GM23338 (cell line): ENCODE results near the gene PCYT1A. TPM values are rescaled to one million over a fixed set of nuclear protein-coding genes. Genes with fewer than 3 reads are reported as not detected.

Experiments used
- ATAC-seq: fragments of 200-7000 bp; cut with Tn5 transposase; 3 replicates; pipeline ENCODE4 v1.9.1; 2020
- DNase-seq: peaks from one replicate; pipeline ENCODE4 v3.0.0-alpha.2; 2015; ENCODE audit warnings: low spot score
- H2AFZ ChIP-seq: fragments of 200-600 bp; sonication (generic); 2 replicates; pipeline ENCODE4 v1.8.0; 2016; ENCODE audit warnings: antibody characterized with exemption, mild to moderate bottlenecking, moderate library complexity
- H3F3A ChIP-seq: fragments of 200-600 bp; sonication (generic); replicated peaks from 2 replicates; pipeline ENCODE4 v1.8.0; 2017; ENCODE audit warnings: antibody characterized with exemption, mixed run types, low read depth
- H3K27ac ChIP-seq: fragments of 200-600 bp; sonication (generic); 2 replicates; pipeline ENCODE4 v1.6.1; 2016; ENCODE audit warnings: low read depth
- H3K27me3 ChIP-seq: fragments of 200-600 bp; sonication (generic); 2 replicates; pipeline ENCODE4 v1.8.0; 2016; ENCODE audit warnings: mild to moderate bottlenecking, mixed run types, moderate library complexity; ENCODE audit not compliant: insufficient read depth
- H3K36me3 ChIP-seq: fragments of 200-600 bp; sonication (generic); 2 replicates; pipeline ENCODE4 v1.8.0; 2016; ENCODE audit warnings: mild to moderate bottlenecking; ENCODE audit not compliant: insufficient read depth
- H3K4me1 ChIP-seq: fragments of 200-600 bp; sonication (generic); 2 replicates; pipeline ENCODE4 v1.8.0; 2016; ENCODE audit warnings: mild to moderate bottlenecking, moderate library complexity; ENCODE audit not compliant: insufficient read depth
- H3K4me2 ChIP-seq: fragments of 200-600 bp; sonication (generic); 2 replicates; pipeline ENCODE4 v1.7.1; 2017; ENCODE audit warnings: mixed run types
- H3K4me3 ChIP-seq: fragments of 200-600 bp; sonication (generic); 2 replicates; pipeline ENCODE4 v1.6.1; 2016; ENCODE audit warnings: mixed run types
- H3K79me2 ChIP-seq: fragments of 200-600 bp; sonication (generic); replicated peaks from 2 replicates; pipeline ENCODE4 v1.8.0; 2017; ENCODE audit warnings: mild to moderate bottlenecking; ENCODE audit not compliant: insufficient read depth
- H3K9me2 ChIP-seq: fragments of 200-600 bp; sonication (generic); 2 replicates; pipeline ENCODE4 v1.8.0; 2017; ENCODE audit not compliant: insufficient read depth
- H4K20me1 ChIP-seq: fragments of 200-600 bp; sonication (generic); replicated peaks from 2 replicates; pipeline ENCODE4 v1.8.0; 2017; ENCODE audit warnings: mild to moderate bottlenecking; ENCODE audit not compliant: insufficient read depth
- H3K27ac Mint-ChIP-seq: 2 replicates; pipeline ENCODE4 v1.8.0; 2020; ENCODE audit warnings: inconsistent platforms, mild to moderate bottlenecking, moderate library complexity, mixed read lengths
- H3K27me3 Mint-ChIP-seq: 3 replicates; pipeline ENCODE4 v1.8.0; 2022; ENCODE audit warnings: low read depth, mild to moderate bottlenecking, moderate library complexity, mixed read lengths, inconsistent platforms; ENCODE audit not compliant: insufficient read depth, poor library complexity
- H3K36me3 Mint-ChIP-seq: 3 replicates; pipeline ENCODE4 v1.8.0; 2021; ENCODE audit warnings: low read depth, mild to moderate bottlenecking, inconsistent platforms, moderate library complexity, mixed read lengths
- H3K4me1 Mint-ChIP-seq: 3 replicates; pipeline ENCODE4 v1.8.0; 2020; ENCODE audit warnings: mild to moderate bottlenecking, inconsistent platforms, mixed read lengths
- H3K4me3 Mint-ChIP-seq: 3 replicates; pipeline ENCODE4 v1.8.0; 2021; ENCODE audit warnings: moderate library complexity, mild to moderate bottlenecking, inconsistent platforms, mixed read lengths
- H3K9me3 Mint-ChIP-seq: 3 replicates; pipeline ENCODE4 v1.8.0; 2020; ENCODE audit warnings: moderate library complexity, mild to moderate bottlenecking, inconsistent platforms, mixed read lengths
- CTCF ChIP-seq, 2 experiments: fragments of 200-600 bp in 1 of 2; sonication (generic) in 1 of 2; conservative IDR thresholded peaks; 2 replicates each; pipeline versions ENCODE4 v1.5.1 to v1.6.1; 2016 to 2017; ENCODE audit warnings: antibody characterized with exemption in 2 of 2, low read depth in 2 of 2, mild to moderate bottlenecking in 2 of 2, moderate library complexity in 1 of 2
- EZH2 ChIP-seq: fragments of 200-600 bp; sonication (generic); IDR thresholded peaks from one replicate; pipeline ENCODE4 v1.8.0; 2017; ENCODE audit warnings: antibody characterized with exemption, mild to moderate bottlenecking, low read depth; ENCODE audit not compliant: unreplicated experiment
- EZH2phosphoT487 ChIP-seq: fragments of 200-600 bp; sonication (generic); IDR thresholded peaks from one replicate; pipeline ENCODE4 v1.8.1; 2018; ENCODE audit warnings: antibody characterized with exemption; ENCODE audit not compliant: unreplicated experiment
- JUNB ChIP-seq: IDR thresholded peaks from one replicate; pipeline ENCODE4 v1.6.1; 2016; ENCODE audit warnings: antibody characterized with exemption; ENCODE audit not compliant: unreplicated experiment
- NANOG ChIP-seq: IDR thresholded peaks from 2 replicates; pipeline ENCODE4 v1.6.1; 2016; ENCODE audit warnings: antibody characterized with exemption, borderline replicate concordance
- REST ChIP-seq: IDR thresholded peaks from one replicate; pipeline ENCODE4 v1.6.1; 2018; ENCODE audit warnings: antibody characterized with exemption; ENCODE audit not compliant: unreplicated experiment
- STAT1 ChIP-seq: IDR thresholded peaks from one replicate; pipeline ENCODE4 v1.6.1; 2016; ENCODE audit warnings: antibody characterized with exemption; ENCODE audit not compliant: unreplicated experiment
- ZNF114 ChIP-seq: fragments of 250-450 bp; sonication (Bioruptor Pico); IDR thresholded peaks from 2 replicates; pipeline ENCODE4 v1.5.0; 2020; ENCODE audit warnings: mild to moderate bottlenecking, moderate library complexity
- polyA plus RNA-seq: library from polyadenylated mRNA; unstranded; fragments of >200 nt; fragmentation: Nextera tagmentation; extraction: Ambion mirVana; gene quantifications from 2 replicates; pipeline ENCODE4 v1.2.1, GENCODE V29; 2016
- total RNA-seq: library from RNA; depleted of rRNA; stranded (reverse); fragments of >200 nt; shearing (Covaris generic); gene quantifications from 2 replicates; pipeline ENCODE4 v1.2.3, GENCODE V29; 2014
- TF ChIP-seq, protein P1 (sequence below): IDR thresholded peaks from 2 replicates; pipeline ENCODE4 v1.6.1; 2016; ENCODE audit warnings: antibody characterized with exemption

Gene PCYT1A
- total and polyA plus RNA-seq, 2 experiments from 2014 or later: 11.6 to 35.8 TPM

DNA sequence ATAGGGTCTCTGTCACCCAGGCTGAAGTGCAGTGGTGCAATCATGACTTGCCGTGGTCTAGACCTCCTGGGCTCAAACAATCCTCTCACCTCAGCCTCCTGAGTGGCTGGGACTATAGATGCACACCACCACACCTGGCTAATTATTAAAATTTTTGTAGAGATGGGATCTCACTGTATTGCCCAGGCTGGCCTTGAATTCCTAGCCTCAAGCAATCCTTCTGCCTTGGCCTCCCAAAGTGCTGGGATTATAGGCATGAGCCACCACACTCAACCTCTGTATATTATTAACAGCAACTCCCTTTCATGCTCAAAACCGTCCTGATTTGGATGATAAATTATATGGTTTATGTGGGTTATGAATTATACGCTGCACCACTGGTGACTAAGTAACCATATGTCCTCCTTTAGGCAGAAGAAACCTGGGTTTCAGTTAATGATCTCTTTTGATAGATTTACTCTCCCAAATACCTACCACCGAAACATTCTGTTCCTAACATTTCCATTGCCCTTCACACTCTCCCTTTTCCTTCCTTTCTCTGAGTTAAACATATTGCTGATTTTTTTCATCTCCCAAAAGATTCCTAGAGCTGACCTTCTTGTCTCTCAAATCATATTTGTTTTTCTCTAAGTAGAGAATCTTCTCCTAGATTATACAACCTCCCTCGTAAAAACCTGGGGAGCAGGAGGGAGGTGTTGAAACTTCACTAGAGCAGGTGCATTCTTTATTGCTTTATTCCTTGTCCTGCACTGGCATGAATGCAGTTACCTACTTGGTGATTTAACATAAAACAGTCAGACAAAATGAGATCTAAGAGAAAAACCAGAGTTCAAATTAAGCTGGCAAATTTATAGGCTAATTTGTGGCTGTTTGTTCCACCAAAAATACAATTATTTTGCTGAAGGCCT lies 32.9 kb downstream of the PCYT1A start (continued):
- no peak for TF ChIP-seq REST

- DNase-seq: no peak
- no peak overlapping the region for H2AFZ ChIP-seq
- no peaks in the 10 kb centered on the region for H3K4me1 ChIP-seq
- peaks cover 4% of the 10 kb centered on the region; the same call in 1 of the 2 replicates for H3F3A ChIP-seq
- no peak overlapping the region for H3K27ac ChIP-seq
- no peaks in the 10 kb centered on the region for H3K36me3 ChIP-seq
- H3K4me3 ChIP-seq: no peak overlapping the region
- H3K79me2 ChIP-seq: no peaks in the 10 kb centered on the region
- H3K27me3 Mint-ChIP-seq: no peaks in the 10 kb centered on the region
- no peak overlapping the region for H3K27ac Mint-ChIP-seq
- H3K27me3 ChIP-seq: no peaks in the 10 kb centered on the region
- ATAC-seq: no peak
- no peaks in the 10 kb centered on the region for H3K9me2 ChIP-seq
- no peak overlapping the region for H3K4me2 ChIP-seq
- H3K36me3 Mint-ChIP-seq: peaks cover 3% of the 10 kb centered on the region; the same call in 2 of the 3 replicates
- no peaks in the 10 kb centered on the region for H3K9me3 Mint-ChIP-seq
- no peaks in the 10 kb centered on the region for H3K4me1 Mint-ChIP-seq
- H4K20me1 ChIP-seq: peaks cover 4% of the 10 kb centered on the region; the same call in 1 of the 2 replicates
- H3K4me3 Mint-ChIP-seq: no peak overlapping the region
- TF ChIP-seq, protein P1, sequence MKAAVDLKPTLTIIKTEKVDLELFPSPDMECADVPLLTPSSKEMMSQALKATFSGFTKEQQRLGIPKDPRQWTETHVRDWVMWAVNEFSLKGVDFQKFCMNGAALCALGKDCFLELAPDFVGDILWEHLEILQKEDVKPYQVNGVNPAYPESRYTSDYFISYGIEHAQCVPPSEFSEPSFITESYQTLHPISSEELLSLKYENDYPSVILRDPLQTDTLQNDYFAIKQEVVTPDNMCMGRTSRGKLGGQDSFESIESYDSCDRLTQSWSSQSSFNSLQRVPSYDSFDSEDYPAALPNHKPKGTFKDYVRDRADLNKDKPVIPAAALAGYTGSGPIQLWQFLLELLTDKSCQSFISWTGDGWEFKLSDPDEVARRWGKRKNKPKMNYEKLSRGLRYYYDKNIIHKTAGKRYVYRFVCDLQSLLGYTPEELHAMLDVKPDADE: no peak
- TF ChIP-seq EZH2: no peak
- no peak for TF ChIP-seq NANOG
- no peak for TF ChIP-seq STAT1
- TF ChIP-seq JUNB: no peak
- no peak for TF ChIP-seq CTCF (conservative IDR thresholded peaks at IDR 0.05; ENCODE audit: low read depth in 2 of 2)
- no peak for TF ChIP-seq ZNF114 (CRISPR knock-in tag)
- no peak for TF ChIP-seq REST
- no peak for TF ChIP-seq EZH2phosphoT487
Observed at GRCh38 chr3:196251918-196252317, 35.6 kb downstream of the PCYT1A start.
